ENCODE data around the gene FAM184B.

The FAM184B gene

DNA sequence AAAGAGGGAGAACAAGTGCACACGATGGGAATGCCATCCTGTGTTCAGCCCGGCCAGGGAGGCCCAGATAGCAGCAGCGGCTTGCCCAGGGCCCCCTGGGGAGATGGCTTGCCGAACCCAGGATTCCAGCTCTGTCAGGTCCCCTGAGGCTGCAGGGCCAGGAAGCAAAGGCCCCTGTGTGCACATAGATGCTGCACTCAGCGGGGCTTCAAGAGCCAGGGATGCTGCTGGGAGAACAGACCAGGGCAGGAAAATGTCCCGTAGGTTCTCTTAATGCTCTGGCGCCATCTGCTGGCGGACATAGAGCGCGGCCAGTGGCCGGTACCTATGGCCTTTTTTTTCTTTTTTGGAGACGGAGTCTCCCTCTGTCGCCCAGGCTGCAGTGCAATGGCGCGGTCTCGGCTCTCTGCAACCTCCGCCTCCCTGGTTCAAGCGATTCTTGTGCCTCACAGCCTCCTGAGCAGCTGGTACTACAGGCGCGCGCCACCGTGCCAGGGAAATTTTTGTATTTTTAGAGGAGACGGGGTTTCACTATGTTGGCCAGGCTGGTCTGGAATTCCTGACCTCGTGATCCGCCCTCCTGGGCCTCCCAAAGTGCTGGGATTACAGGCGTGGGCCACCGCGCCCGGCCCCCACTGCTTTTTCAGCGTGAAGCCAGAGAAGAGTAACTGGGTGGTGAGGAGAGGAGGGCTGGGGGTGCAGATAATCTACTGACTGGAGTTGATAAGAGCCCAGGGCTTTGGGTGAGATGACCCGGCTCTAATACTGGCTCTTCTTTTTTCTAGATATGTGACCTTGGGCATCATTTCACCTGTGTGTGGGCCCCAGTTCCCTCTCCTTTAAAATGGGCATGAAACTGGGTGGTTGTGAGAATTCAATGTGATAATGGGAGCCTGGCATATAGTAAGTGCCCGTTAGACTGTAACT is 144.5 kb downstream of the FAM184B start:
- peak; percentile 57 to 65 for DNase-seq (ENCODE audit: low read depth in 2 of 2)

DNA sequence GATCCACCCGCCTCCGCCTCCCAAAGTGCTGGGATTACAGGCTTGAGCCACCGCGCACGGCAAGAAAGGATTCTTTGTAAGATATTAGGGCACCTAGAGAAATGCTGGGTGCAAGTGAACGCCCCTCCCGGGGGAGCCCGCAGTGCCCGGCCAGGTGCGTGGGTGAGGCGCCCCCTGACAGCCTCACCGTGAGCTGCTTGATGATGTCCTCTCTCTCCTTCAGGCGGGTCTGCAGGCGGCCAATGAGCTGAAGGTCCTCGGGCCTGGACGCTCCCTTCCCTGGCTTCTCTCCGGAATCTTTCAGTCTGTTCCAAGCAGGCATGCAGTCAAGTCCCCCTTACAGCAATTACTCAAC is 145.1 kb downstream of the FAM184B start:
- no peak for DNase-seq (ENCODE audit: low read depth in 2 of 2)

DNA sequence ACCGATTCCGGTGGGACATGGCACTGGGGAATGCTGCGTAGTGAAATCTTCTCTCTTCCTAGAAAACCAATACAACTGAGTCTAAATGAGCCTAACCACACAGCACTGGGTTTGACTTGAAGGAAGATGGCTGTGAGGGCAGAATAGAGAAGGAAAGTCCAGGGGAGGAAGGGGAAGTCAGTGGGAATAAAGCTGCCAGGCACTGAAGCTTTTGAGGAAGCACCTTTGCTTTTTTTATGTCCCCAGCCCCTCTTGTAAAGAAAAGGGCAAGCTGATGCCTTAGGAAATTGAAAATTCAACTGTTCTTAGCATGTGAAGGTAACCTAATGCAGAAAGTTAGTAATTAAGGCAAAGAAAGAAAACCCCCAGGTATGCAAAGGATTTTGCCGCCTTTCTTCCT is 146.4 kb downstream of the FAM184B start:
- no peak for DNase-seq (ENCODE audit: low read depth in 2 of 2)

DNA sequence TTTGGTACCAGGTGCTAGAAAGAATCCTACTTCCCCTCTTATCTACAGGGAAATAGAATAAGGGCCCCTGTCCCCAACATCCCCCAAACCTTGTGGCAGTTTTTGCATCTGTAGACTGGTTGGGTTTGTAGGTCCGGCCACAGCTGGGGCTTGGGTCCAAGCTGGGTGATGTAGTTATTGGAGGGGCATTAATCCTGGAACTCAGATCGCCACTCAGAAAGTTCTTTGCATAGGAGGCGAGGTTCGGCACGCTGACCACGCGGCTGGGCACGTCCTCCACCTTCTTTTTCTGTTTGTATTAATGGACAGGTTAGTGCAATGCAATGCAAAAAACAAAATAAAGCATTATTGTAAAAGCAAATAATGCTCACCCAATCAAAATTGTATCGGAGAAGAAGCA is 147.8 kb downstream of the FAM184B start:
- no peak for DNase-seq (ENCODE audit: low read depth in 2 of 2)

DNA sequence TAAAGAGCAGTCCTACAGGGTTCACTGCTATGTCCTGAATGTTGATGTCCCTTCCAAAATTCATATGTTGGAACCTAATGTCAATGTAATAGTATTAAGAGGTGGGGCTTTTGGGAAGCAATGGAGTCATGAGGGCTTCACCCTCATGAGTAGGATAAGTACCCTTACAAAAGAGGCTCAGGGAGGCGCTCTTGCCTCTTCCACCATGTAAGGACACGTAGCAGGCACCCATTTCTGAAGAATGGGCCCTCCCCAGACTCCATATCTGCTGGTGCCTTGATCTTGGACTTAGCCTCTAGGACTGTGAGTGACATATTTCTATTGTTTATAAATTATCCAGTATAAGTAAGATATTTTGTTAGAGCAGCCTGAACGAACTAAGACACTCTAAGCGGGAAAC is 151.2 kb downstream of the FAM184B start:
- no peak for DNase-seq (ENCODE audit: low read depth in 2 of 2)

DNA sequence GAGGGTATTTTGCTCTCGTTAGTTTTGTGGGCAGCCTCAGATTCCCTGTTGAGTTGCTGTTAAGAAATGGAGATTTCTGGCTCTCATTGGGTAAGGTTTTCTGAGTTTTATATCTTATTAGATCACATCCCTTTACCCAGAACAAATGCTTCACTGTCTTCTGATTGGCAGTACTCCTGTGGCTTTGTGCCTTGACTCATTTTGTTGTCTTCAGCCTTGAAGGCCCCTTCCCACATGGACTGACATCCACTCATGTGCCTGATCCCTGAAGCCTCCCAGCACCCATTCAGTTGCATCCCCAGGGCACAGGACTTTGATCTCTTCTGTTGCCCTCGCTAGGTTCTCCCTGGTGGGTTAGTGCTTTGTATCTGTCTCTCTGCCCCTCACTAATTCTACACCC is 156.6 kb downstream of the FAM184B start:
- no peak for DNase-seq (ENCODE audit: low read depth in 2 of 2)

DNA sequence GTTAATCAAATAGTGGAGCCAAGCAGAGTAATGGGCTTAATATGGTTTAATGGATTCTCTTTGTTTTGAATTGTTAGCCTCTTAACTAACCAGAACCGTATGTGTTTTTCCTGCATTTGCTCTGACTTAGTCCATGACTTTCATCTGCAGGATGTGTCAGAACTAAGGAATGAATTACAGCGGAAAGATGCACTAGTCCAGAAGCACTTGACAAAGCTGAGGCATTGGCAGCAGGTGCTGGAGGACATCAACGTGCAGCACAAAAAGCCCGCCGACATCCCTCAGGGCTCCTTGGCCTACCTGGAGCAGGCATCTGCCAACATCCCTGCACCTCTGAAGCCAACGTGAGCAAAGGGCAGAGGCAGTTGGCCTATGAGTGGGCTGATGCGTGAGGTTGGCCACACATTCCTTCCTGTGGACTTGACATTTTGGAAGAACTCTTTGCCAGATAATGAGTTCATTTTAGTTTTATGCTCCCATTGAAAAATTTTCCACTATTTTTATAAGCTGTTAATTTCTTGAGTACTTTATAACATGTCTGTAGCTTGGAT is 157.9 kb downstream of the FAM184B start:
- no peak for DNase-seq (ENCODE audit: low read depth in 2 of 2)

DNA sequence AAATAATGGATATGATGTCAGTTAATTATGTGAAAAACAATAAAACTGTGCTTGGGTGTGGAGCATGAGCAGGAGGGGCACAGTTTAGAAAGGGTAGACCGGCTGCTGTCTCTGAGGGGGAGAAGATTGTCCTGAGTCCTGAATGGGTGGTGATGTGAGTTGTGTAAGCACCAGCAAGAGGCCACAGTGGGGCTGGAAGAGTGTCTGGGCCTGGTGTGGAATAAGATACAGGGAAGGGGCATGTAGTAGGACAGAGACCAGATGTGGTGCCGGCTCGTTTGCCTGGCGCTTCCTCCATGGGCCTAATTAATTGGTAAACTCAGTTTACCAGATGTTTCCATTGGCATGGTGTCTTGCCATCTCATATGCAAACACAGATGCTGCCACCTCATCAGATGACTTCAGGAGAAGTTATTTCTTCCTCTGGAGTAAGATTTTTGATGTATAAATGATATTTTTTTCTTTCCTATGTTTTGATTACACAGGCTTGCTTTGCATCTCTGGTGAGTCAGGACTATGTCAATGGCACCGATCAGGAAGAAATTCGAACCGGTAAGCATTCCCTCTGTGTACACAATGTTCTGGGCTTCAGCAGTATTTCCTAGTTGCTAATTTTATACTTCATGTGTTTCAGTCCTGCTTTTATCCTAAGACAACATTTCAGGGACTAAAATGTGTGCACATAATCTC is 161.9 kb downstream of the FAM184B start:
- DNase-seq (ENCODE audit: low read depth in 2 of 2), result no peak

DNA sequence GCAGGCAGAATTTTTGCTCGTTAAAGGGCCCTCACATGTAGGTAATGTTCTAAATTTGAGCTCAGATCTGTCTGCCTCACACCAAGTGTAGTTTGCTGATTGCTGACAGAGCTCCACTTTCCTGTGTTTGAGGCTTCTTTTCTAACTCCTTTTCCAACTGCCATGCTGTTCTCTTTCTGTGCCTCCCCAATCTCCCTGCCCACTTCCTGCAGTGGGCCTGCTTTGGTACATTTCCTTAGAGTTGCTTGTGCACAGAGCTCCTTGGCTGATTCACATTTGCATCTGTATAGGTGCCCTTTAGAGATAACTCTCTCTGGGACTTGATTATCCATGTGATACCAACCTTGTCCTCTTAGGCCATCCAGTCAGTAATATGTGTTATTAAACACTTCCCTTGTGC is 162.5 kb downstream of the FAM184B start:
- DNase-seq (ENCODE audit: low read depth in 2 of 2), result no peak

DNA sequence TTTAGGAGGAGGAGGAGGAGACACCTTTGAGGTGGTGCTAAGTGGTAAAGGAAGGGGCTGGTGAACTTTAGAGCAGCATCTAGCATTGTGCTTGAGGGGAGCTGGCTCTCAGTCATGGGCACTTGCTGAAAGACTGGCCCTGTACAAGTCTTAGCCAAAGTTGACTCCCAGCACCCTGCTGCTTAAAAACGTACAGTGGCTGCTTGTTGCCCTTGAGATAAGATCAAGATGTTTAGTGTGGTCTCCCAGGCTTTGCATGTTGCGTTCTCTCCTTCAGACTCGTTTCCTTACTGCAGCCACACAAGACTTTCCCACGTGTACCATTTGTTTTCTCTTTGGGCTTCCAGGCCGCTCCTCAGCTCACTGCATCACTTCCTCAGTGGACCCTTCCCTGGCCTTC is 165.1 kb downstream of the FAM184B start:
- no peak for DNase-seq (ENCODE audit: low read depth in 2 of 2)

DNA sequence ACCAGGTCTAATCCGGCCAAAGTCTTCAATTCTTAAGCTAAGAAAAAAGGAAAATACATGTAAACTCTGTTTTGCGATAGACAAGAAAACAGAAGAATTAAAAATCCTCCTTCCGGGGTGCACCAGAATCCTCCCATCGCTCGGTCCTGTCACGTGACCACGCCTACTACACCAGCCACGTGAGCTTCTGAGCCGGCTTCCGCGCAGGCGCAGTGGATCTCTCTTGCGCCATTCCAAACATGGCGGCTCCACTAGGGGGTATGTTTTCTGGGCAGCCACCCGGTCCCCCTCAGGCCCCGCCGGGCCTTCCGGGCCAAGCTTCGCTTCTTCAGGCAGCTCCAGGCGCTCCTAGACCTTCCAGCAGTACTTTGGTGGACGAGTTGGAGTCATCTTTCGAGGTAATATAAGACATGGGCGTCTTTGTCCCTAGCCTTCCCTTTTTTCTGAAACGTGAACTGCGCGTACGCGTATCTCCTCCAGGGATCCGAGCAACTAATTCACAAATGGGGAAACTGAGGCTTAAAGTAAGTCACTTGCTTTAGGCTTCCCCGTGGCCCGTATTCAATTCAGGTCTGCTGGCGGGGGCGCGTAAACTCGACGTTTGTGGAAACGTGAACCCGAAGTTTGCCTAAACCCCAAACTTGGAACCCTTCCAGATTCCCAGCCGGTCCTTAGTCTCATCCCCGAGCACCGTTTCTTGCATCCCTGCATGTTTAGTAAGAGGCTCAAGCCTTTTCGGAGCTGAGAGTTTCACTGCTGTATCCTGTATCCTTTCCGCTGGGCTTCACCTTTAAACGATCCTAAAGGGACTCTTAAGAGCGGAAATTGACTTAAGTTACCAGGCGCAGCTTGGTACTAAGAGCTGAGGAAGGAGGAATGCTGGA is 166.8 kb downstream of the FAM184B start, which contains the start of gene MED28:
MED28 (plus strand) TSS at position 226 of the 884 bp plus-strand sequence; CDS start at position 240, 14 bp downstream.
- DNase-seq (ENCODE audit: low read depth in 2 of 2), result peak; percentile 92

DNA sequence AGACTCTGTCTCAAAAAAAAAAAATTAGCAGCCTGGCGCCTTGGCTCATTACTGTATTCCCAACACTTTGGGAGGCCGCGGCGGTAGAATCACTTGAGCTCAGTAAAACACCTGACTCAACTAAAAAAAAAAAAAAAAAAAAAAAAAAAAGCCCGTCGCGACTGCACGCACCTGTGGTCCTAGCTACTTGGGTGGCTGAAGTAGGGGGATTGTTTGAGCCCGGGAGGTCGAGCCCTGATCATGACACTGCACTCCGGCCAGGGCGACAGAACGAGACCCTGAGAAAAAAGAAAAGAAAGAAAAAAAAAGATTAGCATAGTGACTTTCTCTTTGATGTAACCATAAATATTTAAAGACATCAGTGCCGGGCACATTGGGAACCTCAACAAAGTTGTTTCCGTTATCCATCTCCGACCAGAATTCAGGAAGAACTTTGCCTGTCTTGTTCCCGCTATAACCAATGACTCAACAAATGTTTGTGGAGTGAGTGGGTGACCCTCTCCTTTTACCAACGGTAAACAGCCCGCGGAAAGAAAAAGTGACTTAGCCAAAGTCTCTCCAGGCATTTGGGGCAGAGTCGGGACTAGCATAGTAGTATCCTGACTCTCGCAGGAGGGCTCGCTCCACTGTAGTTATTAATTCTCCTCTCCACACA is 167.5 kb downstream of the FAM184B start:
- DNase-seq (ENCODE audit: low read depth in 2 of 2), result no peak

DNA sequence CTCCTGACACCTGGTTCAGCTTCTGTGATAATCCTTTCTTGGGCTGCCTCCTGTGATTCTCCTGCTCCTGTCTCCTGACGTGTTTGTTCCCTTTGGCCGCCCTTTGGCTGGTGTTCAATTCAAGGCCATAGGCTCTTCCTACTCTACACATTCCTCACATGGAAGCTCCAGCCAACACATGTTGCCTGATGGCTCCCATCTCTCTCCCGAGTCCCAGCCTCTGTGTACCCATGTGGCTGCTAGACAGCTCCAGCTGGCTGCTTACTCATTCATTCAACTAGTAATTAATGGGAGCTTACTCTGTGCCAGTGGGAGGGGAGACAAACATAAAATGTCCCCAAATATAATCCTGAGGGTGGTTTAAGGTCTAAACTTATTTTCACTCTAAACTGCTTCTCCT is 176.2 kb downstream of the FAM184B start:
- no peak for DNase-seq (ENCODE audit: low read depth in 2 of 2)

DNA sequence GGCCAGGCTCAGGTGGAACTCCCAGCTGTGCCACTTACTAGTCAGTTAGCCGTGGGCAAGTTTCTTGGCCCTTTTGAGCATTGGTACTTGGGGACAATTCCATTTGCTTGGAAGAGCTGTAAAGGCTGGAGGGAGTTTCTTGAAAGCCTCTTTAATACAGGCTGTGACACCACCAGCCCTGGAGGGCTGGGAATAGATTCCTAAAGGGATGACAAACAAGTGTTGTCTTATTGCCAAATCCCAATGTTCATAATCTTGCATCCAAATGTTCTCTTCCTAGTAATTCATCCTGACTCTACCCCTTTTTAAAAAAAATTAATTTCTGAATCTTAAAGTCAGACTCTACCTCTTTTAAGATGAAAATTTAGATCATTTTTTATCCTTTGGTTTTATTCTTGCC is 181.6 kb downstream of the FAM184B start:
- DNase-seq (ENCODE audit: low read depth in 2 of 2), result no peak

DNA sequence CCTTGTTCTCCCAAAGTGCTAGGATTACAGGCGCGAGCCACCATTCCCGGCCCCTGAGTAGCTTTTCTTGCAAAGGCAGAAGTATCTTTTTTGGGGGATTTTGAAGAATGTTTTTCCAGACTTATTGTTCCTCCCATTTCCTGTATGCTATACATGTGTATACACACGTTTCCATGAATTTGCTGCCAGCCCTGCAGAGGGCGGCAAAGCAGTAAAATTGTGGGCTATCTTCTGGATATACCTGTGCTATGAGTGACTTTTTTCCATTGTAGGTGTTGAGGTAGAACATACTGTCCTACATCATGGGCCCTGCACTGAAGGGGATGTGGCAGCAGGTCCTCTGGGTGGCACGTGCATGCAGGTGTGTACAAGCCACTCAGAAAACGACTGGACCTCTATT is 183.9 kb downstream of the FAM184B start:
- no peak for DNase-seq (ENCODE audit: low read depth in 2 of 2)

DNA sequence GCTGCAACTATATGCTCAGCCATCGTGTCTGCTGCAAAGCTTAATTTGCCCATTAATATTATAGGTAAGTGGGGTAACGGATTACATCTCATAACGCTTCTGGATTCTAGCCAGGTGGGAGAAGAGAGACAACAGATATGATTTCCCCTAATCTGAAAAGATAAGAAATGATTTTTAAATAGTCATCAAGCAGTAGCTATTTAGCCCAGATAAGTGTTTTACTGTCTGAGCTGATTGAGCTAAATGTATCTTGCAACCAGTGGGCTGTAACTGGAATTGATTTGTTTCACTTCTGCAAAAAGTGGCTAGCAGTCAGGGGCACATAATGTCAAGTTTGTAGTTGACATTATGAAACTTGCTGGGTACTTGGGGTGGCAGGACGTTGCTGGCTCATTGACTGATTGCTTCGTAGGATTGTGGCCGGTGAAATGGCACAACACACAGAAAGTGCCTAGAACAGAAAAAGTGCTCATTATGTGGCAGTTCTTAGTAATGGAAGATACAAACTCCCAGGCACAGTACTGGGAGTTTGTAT is 185.9 kb downstream of the FAM184B start:
- DNase-seq (ENCODE audit: low read depth in 2 of 2), result no peak

DNA sequence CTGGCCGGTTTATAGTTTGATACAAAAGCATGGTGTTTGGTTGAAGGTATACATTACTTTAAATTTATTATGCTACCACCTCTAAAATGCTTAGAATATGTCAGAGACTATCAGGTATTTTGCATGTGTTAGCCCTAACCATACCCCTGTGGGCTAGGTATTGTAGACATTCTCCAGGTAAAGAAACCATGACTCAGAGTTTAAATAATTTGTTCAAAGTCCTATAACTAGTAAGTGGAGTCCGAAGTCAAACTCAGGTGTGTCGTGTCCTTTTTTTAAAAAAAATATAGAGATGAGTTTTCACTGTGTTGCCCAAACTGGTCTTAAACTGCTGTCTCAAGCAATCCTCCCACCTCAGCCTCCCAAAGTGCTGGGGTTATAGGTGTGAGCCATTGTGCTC is 192.1 kb downstream of the FAM184B start:
- no peak for DNase-seq (ENCODE audit: low read depth in 2 of 2)

DNA sequence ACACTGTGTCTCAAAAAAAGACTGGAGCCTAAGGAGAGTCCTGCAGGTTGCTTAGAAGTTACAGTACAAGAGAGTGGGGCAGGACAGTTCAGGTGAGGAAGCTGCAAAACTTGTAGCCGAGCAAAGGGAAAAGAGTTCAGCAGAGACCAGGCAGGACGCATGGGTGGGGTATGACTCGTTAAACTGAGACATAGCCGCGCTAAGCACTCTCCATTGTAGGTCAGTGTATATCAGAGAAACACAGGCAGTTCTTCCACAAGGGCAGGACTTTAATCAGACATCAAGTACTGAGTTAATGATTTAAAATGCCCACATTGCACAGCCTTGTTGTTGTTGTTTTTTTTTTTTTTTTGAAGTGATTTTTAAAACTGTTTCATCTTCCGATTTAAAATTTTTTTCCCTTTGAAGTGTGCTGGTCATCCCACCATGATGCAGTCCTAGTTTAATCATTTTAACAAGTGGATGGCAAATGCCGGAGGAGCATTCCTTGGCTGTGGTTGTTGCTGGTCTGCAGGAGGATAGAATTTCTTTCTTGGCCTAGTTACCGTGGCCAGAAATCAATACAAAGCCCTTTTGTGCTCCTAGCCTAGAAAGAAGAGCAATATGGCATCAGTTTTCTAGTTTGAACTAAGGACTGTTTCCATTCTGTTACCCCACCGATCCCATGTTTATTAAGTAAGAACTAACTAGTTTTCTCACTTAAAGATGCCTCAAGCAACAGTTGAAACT is 194.2 kb downstream of the FAM184B start:
- DNase-seq (ENCODE audit: low read depth in 2 of 2), result no peak

DNA sequence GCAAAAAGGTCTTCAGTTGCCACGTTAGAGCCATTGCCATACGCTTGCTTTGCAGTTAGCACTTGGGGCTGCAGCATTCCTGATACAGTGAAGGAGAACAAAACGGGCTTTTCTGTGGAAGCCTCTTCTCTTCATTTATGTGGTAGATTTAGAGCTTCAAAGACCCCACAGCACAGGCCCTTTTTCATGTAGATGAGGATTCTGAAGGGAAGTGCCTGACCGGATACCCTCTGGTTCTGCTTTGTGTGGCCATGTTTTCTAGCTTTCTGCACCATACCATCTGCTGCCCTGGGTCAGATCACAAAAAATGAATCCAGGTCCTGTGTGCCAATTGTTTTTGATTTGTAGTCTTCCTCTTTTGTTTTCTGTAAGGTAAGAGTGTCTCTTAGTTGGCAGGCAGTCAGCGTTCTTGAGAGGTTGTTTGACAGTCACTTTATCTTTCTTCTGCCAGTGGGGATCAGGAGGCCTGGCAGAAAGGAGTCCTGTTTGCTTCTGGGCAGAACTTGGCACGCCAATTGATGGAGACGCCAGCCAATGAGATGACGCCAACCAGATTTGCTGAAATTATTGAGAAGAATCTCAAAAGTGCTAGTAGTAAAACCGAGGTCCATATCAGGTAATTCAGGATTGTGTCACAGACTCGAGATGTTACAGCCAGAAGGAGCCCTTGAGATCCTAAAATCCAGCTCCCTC is 196.8 kb downstream of the FAM184B start:
- no peak for DNase-seq (ENCODE audit: low read depth in 2 of 2)

DNA sequence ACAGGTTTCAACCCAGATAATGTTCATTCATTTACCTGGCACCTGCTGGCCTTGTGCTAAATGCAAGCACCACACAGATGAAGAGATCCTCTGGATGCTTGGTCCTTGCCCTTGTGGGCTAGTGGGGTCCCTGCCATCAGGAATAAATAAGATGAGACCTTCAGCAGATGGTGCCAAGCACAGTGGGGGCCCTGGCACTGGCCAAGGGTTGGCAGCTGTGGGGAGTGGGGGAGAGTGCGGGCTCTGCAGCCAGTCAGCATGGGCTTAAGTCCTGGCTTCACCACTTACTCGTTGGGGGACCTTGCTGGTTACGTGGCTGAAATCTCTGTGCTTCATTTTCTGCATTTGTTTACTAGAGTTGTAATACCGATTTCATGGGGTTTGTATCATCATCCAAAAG is 197.5 kb downstream of the FAM184B start:
- no peak for DNase-seq (ENCODE audit: low read depth in 2 of 2)

Data from stimulated activated CD8-positive, alpha-beta memory T cell treated with anti-CD3 and anti-CD28 coated beads, Interleukin-2, amount 100 ng/mL, for 48 hours (primary cell).